Measurements from ENCODE around the gene GRM7. TPM values are rescaled to one million over a fixed set of nuclear protein-coding genes. Genes with fewer than 3 reads are reported as not detected.

Gene GRM7
- total RNA-seq, 6 experiments from 2014 or later: not detected

- Mint-ChIP-seq H3K27me3 (ENCODE audit: insufficient read depth) (no peaks in the 10 kb centered on the region), H3K9me3 (peaks cover 36% of the 10 kb centered on the region), H3K4me3 (no peak overlapping the region), H3K27ac (no peak overlapping the region), H3K4me1 (ENCODE audit: low read depth) (no peaks in the 10 kb centered on the region), H3K36me3 (ENCODE audit: low read depth) (no peaks in the 10 kb centered on the region)
- TF ChIP-seq CTCF (IDR thresholded peaks at IDR 0.05): no peak
- no peak for DNase-seq
Observed at GRCh38 chr3:7249493-7250076, 388.7 kb downstream of the GRM7 start.

GRCh38 chr3:7254251-7254650, 393.3 kb downstream of the GRM7 start:
- DNase-seq: no peak
- no peaks in the 10 kb centered on the region for H3K36me3 Mint-ChIP-seq (ENCODE audit: low read depth)
- no peaks in the 10 kb centered on the region for H3K4me1 Mint-ChIP-seq (ENCODE audit: low read depth)
- H3K4me3 Mint-ChIP-seq: no peak overlapping the region
- no peak for TF ChIP-seq CTCF (IDR thresholded peaks at IDR 0.05)
- H3K27ac Mint-ChIP-seq: no peak overlapping the region
- H3K9me3 Mint-ChIP-seq: peaks cover 41% of the 10 kb centered on the region
- no peaks in the 10 kb centered on the region for H3K27me3 Mint-ChIP-seq (ENCODE audit: insufficient read depth)

GRCh38 chr3:7260975-7261374, 400.1 kb downstream of the GRM7 start:
- no peak overlapping the region for H3K27ac Mint-ChIP-seq
- no peak for TF ChIP-seq CTCF (IDR thresholded peaks at IDR 0.05)
- no peaks in the 10 kb centered on the region for H3K36me3 Mint-ChIP-seq (ENCODE audit: low read depth)
- no peak overlapping the region for H3K4me3 Mint-ChIP-seq
- H3K4me1 Mint-ChIP-seq (ENCODE audit: low read depth): no peaks in the 10 kb centered on the region
- DNase-seq: no peak
- peaks cover 68% of the 10 kb centered on the region for H3K9me3 Mint-ChIP-seq
- no peaks in the 10 kb centered on the region for H3K27me3 Mint-ChIP-seq (ENCODE audit: insufficient read depth)

GRCh38 chr3:7263347-7264195, 402.7 kb downstream of the GRM7 start:
- Mint-ChIP-seq H3K9me3 (peaks cover 61% of the 10 kb centered on the region), H3K36me3 (ENCODE audit: low read depth) (no peaks in the 10 kb centered on the region), H3K4me3 (no peak overlapping the region), H3K27me3 (ENCODE audit: insufficient read depth) (no peaks in the 10 kb centered on the region), H3K27ac (no peak overlapping the region), H3K4me1 (ENCODE audit: low read depth) (no peaks in the 10 kb centered on the region)
- no peak for DNase-seq
- TF ChIP-seq CTCF (IDR thresholded peaks at IDR 0.05): no peak

GRCh38 chr3:7264196-7264526, 403.2 kb downstream of the GRM7 start:
- H3K9me3 Mint-ChIP-seq: peaks cover 64% of the 10 kb centered on the region
- no peaks in the 10 kb centered on the region for H3K4me1 Mint-ChIP-seq (ENCODE audit: low read depth)
- no peak for TF ChIP-seq CTCF (IDR thresholded peaks at IDR 0.05)
- no peaks in the 10 kb centered on the region for H3K27me3 Mint-ChIP-seq (ENCODE audit: insufficient read depth)
- no peaks in the 10 kb centered on the region for H3K36me3 Mint-ChIP-seq (ENCODE audit: low read depth)
- H3K4me3 Mint-ChIP-seq: no peak overlapping the region
- H3K27ac Mint-ChIP-seq: no peak overlapping the region
- DNase-seq: no peak

Data from HFFc6 (cell line).